NCI-H2107 (cell line): Measurements from ENCODE around the gene ZSWIM5.

Experiments
- DNase-seq: peaks from one replicate; lab custom pipeline; 2025; lab: John Stamatoyannopoulos, UW

ZSWIM5 gene

GRCh38 chr1:45023663-45024062 lies 182.7 kb downstream of the ZSWIM5 start:
- no peak for DNase-seq

- peak; percentile 60 for DNase-seq
These were observed 187.7 kb downstream of the ZSWIM5 start for GRCh38 chr1:45018599-45019230.

- no peak for DNase-seq
These were observed 189.6 kb downstream of the ZSWIM5 start for GRCh38 chr1:45016767-45017166.

GRCh38 chr1:45016090-45016697 lies 190.2 kb downstream of the ZSWIM5 start:
- DNase-seq, result no peak

- DNase-seq, result no peak
These were observed 190.7 kb downstream of the ZSWIM5 start for GRCh38 chr1:45015683-45016082.

GRCh38 chr1:45014321-45015028 lies 191.9 kb downstream of the ZSWIM5 start:
- peak; percentile 71 for DNase-seq

GRCh38 chr1:45013551-45014209 lies 192.7 kb downstream of the ZSWIM5 start:
- no peak for DNase-seq

GRCh38 chr1:45012639-45013278 lies 193.6 kb downstream of the ZSWIM5 start:
- peak; percentile 31 for DNase-seq

- DNase-seq, result peak; percentile 92
These were observed 194.4 kb downstream of the ZSWIM5 start, which contains the start of gene UROD for GRCh38 chr1:45011837-45012638. Gene UROD (plus strand): TSS chr1:45012254. CDS start chr1:45012266, 12 bp downstream.

- peak; percentile 50 for DNase-seq
These were observed 195.3 kb downstream of the ZSWIM5 start, which contains the start of gene HECTD3 for GRCh38 chr1:45010855-45011811. Gene HECTD3 (minus strand): TSS chr1:45011324. CDS start chr1:45011257, 67 bp downstream.

- DNase-seq, result peak; percentile 28
These were observed 196.2 kb downstream of the ZSWIM5 start for GRCh38 chr1:45009956-45010854.

- DNase-seq, result no peak
These were observed 197.0 kb downstream of the ZSWIM5 start for GRCh38 chr1:45009296-45009865.

GRCh38 chr1:45008516-45008915 lies 197.9 kb downstream of the ZSWIM5 start:
- DNase-seq, result no peak

- no peak for DNase-seq
These were observed 198.3 kb downstream of the ZSWIM5 start for GRCh38 chr1:45008076-45008475.

GRCh38 chr1:45007311-45007710 lies 199.1 kb downstream of the ZSWIM5 start:
- DNase-seq, result no peak

GRCh38 chr1:45005761-45006160 lies 200.6 kb downstream of the ZSWIM5 start:
- no peak for DNase-seq

GRCh38 chr1:45004281-45004920 lies 202.0 kb downstream of the ZSWIM5 start:
- DNase-seq, result no peak

GRCh38 chr1:45003741-45004140 lies 202.7 kb downstream of the ZSWIM5 start:
- no peak for DNase-seq
